Lower leg skin (tissue), 4 donors: Measurements from ENCODE around the gene DUXB. TPM values are rescaled to one million over a fixed set of nuclear protein-coding genes. Genes with fewer than 3 reads are reported as not detected.

Experiments
- DNase-seq, 2 donors: peaks; one replicate each; pipeline ENCODE4 v3.0.0-alpha.2; 2019; ENCODE audit warnings: low spot score in 2 of 2
- H3K4me3 ChIP-seq: fragments of 200-600 bp; sonication (generic); 2 replicates; pipeline ENCODE4 v1.5.1; 2017; ENCODE audit warnings: mild to moderate bottlenecking, low read depth; ENCODE audit not compliant: poor library complexity, severe bottlenecking
- POLR2A ChIP-seq, 2 donors: fragments of 450-650 bp; IDR thresholded peaks; one replicate each; pipeline ENCODE4 v1.6.1; 2016 to 2017; ENCODE audit warnings: antibody characterized with exemption in 2 of 2, mild to moderate bottlenecking in 1 of 2, moderate library complexity in 1 of 2
- WGBS, 2 donors: methylation state at CpG; one replicate each; pipeline ENCODE4 v1.1.5; 2018; 5-methylcytosine and 5-hydroxymethylcytosine counted together
- intact Hi-C: fragments of 100-400 bp; cut with DNase I; formaldehyde crosslinking; loops from one replicate; pipeline ENCODE4 v1.15.0; 2023; ENCODE audit warnings: low total_unique reads
- total RNA-seq, 4 donors: library from RNA; depleted of rRNA; stranded (reverse); fragments of >200 nt; gene quantifications; one replicate each; pipeline ENCODE4 v1.1.0, GENCODE V29; 2016
- TF ChIP-seq, protein P1 (sequence below), 3 donors: fragments of 450-650 bp; IDR thresholded peaks; one replicate each; pipeline ENCODE4 v1.5.1; 2016; ENCODE audit warnings: antibody characterized with exemption in 3 of 3, mild to moderate bottlenecking in 3 of 3, moderate library complexity in 2 of 3

Gene DUXB
- total RNA-seq, 4 donors from 2014 or later, result not detected

GRCh38 chr16:75658175-75658574 is 43.1 kb downstream of the DUXB start:
- TF ChIP-seq, protein P1, sequence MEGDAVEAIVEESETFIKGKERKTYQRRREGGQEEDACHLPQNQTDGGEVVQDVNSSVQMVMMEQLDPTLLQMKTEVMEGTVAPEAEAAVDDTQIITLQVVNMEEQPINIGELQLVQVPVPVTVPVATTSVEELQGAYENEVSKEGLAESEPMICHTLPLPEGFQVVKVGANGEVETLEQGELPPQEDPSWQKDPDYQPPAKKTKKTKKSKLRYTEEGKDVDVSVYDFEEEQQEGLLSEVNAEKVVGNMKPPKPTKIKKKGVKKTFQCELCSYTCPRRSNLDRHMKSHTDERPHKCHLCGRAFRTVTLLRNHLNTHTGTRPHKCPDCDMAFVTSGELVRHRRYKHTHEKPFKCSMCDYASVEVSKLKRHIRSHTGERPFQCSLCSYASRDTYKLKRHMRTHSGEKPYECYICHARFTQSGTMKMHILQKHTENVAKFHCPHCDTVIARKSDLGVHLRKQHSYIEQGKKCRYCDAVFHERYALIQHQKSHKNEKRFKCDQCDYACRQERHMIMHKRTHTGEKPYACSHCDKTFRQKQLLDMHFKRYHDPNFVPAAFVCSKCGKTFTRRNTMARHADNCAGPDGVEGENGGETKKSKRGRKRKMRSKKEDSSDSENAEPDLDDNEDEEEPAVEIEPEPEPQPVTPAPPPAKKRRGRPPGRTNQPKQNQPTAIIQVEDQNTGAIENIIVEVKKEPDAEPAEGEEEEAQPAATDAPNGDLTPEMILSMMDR (IDR thresholded peaks at IDR 0.05), result no peak
- TF ChIP-seq POLR2A (IDR thresholded peaks at IDR 0.05), result no peak
- no peak for DNase-seq
- no peak overlapping the region for H3K4me3 ChIP-seq
- intact Hi-C loops, result no loop called here
- 95 to 100% methylated on average over 2 of the region's 2 CpGs for WGBS, 2 donors

- no peak overlapping the region for H3K4me3 ChIP-seq
- DNase-seq, result no peak
- TF ChIP-seq, protein P1 (IDR thresholded peaks at IDR 0.05), result no peak
- TF ChIP-seq POLR2A (IDR thresholded peaks at IDR 0.05), result no peak
- intact Hi-C loops, result no loop called here
- WGBS, 2 donors, result 46 to 64% methylated on average over 1 of the region's 1 CpG
These were observed 47.3 kb downstream of the DUXB start for GRCh38 chr16:75653922-75654321.

GRCh38 chr16:75648265-75649076 is 52.8 kb downstream of the DUXB start:
- intact Hi-C loops, result loop anchor here (10.0 kb wide), 1 partner anchor 116 kb away; no protein-coding TSS in a partner anchor
- 0% methylated on average over 55 to 61 of the region's 62 CpGs for WGBS, 2 donors
- H3K4me3 ChIP-seq, result peak overlapping the region; percentile 67
- DNase-seq, result peak; percentile 85 to 98
- TF ChIP-seq POLR2A (IDR thresholded peaks at IDR 0.05), result no peak
- TF ChIP-seq, protein P1 (IDR thresholded peaks at IDR 0.05), result no peak

DNA sequence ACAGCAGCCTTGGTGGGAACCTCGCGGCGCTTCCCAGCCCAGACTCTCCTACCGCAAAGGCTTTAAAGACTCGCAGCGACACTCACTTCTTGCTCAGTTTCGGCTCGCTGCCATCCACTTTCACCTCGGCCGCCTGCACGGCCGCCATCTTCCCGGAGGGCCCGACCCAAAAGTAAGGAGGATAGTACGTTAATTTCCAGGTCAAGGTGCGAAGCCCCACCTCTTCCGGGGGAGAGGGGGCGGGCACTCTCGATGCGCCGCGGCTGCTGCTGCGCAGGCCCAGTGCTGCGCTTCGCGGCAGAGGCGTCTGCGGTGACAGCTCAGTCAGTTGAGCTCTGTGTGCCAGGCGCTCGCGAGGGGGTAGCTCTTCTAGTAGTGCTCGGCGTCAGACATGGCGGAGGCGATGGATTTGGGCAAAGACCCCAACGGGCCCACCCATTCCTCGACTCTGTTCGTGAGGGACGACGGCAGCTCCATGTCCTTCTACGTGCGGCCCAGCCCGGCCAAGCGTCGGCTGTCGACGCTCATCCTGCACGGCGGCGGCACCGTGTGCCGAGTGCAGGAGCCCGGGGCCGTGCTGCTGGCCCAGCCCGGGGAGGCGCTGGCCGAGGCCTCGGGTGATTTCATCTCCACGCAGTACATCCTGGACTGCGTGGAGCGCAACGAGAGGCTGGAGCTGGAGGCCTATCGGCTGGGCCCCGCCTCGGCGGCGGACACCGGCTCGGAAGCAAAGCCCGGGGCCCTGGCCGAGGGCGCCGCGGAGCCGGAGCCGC is 53.6 kb downstream of the DUXB start, which contains the start of the genes KARS1 and TERF2IP:
Gene KARS1 (minus strand): TSS at position 174 of the 773 bp plus-strand sequence. CDS start 26 bp downstream, at position 148.
Gene TERF2IP (plus strand): TSS at position 282 of the 773 bp plus-strand sequence. CDS start 110 bp downstream, at position 392.
- WGBS, 2 donors, result 0% methylated on average over 38 to 51 of the region's 76 CpGs

GRCh38 chr16:75647112-75647491 is 54.2 kb downstream of the DUXB start:
- H3K4me3 ChIP-seq, result peak overlapping the region; percentile 91
- TF ChIP-seq POLR2A (IDR thresholded peaks at IDR 0.05), result no peak
- TF ChIP-seq, protein P1 (IDR thresholded peaks at IDR 0.05), result no peak
- WGBS, 2 donors, result 0 to 1% methylated on average over 14 to 18 of the region's 18 CpGs
- intact Hi-C loops, result loop anchor here (10.0 kb wide), 1 partner anchor 118 kb away; no protein-coding TSS in a partner anchor
- DNase-seq, result no peak

More for the DNA sequence above, 53.6 kb downstream of the DUXB start, which contains the start of the genes KARS1 and TERF2IP:
- TF ChIP-seq, protein P1 (IDR thresholded peaks at IDR 0.05), result no peak
- peak in 1 of 2 donors; percentile 89 for TF ChIP-seq POLR2A (IDR thresholded peaks at IDR 0.05)
- intact Hi-C loops, result loop anchor here (10.0 kb wide), 1 partner anchor 117 kb away; no protein-coding TSS in a partner anchor
- H3K4me3 ChIP-seq, result peak within 1 kb of the TSS; percentile 91
- peak; percentile 94 to 98 for DNase-seq
